ENCODE results near the gene AKR1C2.

GRCh38 chr10:5018134-5018533, 14.5 kb upstream of the AKR1C2 start:
- no peak for TF ChIP-seq POLR2A (IDR thresholded peaks at IDR 0.05)
- TF ChIP-seq, protein P1, sequence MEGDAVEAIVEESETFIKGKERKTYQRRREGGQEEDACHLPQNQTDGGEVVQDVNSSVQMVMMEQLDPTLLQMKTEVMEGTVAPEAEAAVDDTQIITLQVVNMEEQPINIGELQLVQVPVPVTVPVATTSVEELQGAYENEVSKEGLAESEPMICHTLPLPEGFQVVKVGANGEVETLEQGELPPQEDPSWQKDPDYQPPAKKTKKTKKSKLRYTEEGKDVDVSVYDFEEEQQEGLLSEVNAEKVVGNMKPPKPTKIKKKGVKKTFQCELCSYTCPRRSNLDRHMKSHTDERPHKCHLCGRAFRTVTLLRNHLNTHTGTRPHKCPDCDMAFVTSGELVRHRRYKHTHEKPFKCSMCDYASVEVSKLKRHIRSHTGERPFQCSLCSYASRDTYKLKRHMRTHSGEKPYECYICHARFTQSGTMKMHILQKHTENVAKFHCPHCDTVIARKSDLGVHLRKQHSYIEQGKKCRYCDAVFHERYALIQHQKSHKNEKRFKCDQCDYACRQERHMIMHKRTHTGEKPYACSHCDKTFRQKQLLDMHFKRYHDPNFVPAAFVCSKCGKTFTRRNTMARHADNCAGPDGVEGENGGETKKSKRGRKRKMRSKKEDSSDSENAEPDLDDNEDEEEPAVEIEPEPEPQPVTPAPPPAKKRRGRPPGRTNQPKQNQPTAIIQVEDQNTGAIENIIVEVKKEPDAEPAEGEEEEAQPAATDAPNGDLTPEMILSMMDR (IDR thresholded peaks at IDR 0.05) = no peak
